HG03097 (cell line): ENCODE measurements around the gene TUBGCP3.
"Not testable (repeated sequence)": the region's sequence is repeated elsewhere in the genome, so short reads cannot be mapped to it uniquely, and the experiment has no call there.

Source experiments
- ATAC-seq: cut with Tn5 transposase; IDR thresholded peaks from one replicate; pipeline ENCODE4 v1.9.1; 2021; ENCODE audit not compliant: unreplicated experiment, low FRiP score

The TUBGCP3 gene

GRCh38 chr13:112532837-112533745 lies 54.9 kb downstream of the TUBGCP3 start:
- ATAC-seq, result no peak

DNA sequence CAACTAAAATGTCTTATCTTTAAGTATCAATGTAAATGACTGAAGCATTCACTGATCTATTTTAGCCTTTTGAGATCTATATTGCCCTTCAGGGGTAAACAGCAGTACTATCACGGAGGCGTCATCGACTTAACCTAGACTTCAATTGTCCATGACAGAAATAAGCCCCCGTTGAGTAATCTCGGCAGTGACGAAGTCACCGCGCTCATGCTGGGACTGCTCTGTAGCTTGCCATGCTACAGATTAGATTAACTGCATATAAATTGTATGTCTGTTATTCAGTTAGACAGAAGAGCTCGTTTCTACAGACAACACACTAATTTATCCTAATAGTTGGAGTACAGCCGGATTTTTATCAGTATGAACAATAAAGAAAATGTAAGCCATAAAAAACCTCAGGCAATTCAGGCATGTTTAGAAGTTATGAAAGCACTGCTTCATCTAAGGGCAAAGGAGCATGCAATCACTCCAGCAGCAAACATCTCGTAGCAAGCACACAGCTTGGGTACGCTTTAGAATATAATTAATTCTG lies 56.6 kb downstream of the TUBGCP3 start:
- no peak for ATAC-seq

DNA sequence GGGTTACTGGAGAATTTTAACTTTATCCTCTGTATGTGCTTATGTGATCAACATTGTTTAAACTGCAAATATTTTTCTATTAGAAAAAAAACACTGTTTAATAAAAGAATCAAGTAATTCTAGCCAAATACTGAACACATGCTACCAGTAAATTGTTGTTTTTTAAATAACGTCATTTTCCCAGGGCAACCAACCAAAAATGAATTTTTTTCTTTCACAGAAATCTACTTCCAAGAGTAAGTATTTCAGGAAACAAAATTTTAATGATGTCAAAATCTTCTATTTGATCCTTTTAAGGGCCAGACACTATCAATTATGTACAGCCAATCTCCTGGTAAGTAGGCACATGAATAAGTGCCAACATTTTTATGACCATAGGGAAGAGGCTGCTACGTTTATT lies 57.1 kb downstream of the TUBGCP3 start:
- ATAC-seq, result no peak

GRCh38 chr13:112529216-112529615 lies 58.7 kb downstream of the TUBGCP3 start:
- ATAC-seq, result no peak

- no peak for ATAC-seq
Measured at GRCh38 chr13:112526146-112526853, 61.7 kb downstream of the TUBGCP3 start.

- no peak for ATAC-seq
Measured at GRCh38 chr13:112525356-112525945, 62.5 kb downstream of the TUBGCP3 start.

DNA sequence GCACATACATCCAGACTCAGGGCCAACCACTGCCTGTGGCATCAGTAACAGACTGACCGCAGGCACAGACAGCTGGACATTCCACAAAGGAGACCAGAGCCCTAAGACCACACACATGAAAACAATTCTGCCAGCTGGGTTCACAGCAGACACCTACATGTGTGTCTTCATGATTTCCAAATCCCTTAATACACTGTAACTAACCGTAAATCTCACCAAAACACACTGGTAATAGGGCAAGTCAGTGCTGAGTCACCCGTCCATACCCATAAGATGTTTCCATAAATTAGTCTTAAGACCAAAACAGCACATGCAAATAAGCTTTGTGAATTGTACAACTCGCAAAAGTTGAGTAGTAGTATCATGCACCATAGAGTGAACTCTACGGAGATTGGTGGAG lies 65.4 kb downstream of the TUBGCP3 start:
- no peak for ATAC-seq

DNA sequence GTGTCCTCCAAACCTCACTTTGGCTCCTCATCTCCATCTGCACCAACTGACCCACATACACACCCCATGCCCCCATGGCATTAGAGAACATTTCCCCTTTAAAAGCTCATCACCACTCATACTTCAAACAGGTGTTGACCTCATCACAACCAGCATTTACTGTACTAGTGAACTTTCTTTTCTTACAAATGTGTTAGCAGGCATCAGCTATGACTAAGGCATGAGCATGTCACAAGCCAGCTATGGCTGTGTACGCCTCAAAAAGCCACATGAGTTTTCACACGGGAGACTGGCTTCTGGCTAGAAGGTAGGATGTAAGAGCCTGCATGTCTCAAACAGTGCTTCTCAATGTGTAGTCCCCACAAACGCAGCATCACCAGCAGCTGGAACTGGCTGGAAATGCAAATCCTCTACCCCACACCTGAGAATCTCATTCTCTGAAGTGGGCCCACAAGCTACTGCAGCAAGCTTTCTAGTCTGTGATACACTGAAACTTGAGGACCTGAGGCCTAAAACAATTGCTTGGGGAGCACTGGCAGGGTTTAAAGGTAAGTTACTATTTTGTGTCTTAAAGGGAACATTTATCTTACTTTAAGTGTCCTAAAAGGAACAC lies 66.8 kb downstream of the TUBGCP3 start:
- ATAC-seq, result no peak

GRCh38 chr13:112519517-112520060 lies 68.4 kb downstream of the TUBGCP3 start:
- ATAC-seq, result no peak

DNA sequence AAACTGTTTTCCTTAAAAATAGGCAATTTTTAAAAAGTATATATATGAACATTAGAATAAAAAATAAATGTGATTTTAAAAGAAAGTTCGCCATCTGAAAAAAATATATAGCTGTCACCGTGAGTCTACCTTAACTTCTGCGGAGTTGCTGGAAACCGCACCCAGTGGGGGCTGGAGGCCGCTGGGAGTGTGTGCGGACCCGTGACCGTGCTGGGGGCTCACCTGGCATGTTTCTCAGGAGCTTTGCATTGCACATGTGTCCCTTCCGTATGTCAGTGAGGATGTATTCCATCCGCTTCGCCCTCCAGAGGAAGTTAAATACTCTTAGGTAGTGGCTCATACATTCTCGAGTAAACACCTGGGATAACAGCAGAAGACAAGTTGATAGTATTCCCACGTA lies 71.7 kb downstream of the TUBGCP3 start:
- no peak for ATAC-seq

GRCh38 chr13:112513761-112514160 lies 74.2 kb downstream of the TUBGCP3 start:
- no peak for ATAC-seq

- no peak for ATAC-seq
Measured at GRCh38 chr13:112510987-112511685, 76.8 kb downstream of the TUBGCP3 start.

DNA sequence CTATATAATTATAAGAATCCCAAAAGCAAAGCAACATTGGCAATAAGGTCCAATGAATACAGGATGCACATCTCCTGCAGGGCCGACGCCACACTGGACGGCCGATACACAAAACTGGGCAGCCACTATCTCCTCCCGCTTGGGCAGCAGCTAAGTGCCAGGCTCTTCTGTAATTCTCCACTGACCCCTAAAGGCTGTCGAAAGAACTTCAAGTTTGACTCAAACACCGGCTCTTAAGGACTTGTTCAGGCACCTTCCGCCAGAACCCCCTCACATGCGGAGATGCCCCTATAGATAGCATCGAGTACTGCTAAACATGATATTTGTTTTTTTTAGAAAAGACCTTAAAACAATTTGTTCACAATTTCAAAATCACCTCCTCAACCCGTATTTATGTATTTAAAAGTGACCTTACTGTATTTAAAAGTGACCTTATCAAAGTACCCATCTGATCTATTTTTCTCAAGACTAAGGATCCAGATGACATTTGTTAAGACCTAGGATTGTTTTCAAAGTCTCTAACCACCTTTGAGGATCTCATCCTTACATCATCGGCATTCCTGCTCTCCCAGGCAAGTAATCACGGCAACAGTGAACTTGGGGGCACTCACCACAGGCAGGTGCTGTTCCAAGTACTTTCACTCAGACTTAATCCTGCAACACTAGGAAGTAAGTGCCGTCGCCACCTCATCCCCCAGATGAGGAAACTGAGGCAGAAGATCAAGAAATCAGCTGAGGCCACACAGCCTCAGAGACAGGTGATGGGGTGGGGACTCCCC lies 77.8 kb downstream of the TUBGCP3 start:
- ATAC-seq, result no peak

DNA sequence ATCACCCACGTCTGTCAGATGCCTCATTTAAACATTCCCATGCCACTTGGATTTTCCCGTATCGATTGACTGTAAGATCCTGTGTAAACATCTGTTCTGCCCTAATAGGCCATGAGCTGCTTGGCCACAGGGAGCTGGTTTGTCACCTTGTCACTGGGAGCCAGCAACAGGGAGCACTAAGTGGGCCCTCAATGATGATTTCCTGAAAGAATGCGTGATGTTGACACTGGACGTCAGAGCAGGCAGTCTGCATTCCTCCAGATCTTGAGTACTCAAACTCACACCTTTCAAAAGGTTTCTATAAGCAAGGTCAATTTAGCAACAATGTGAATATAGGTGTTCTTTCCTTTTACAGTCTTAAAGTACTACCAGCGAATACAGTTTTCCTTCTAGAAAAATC lies 78.8 kb downstream of the TUBGCP3 start:
- no peak for ATAC-seq

DNA sequence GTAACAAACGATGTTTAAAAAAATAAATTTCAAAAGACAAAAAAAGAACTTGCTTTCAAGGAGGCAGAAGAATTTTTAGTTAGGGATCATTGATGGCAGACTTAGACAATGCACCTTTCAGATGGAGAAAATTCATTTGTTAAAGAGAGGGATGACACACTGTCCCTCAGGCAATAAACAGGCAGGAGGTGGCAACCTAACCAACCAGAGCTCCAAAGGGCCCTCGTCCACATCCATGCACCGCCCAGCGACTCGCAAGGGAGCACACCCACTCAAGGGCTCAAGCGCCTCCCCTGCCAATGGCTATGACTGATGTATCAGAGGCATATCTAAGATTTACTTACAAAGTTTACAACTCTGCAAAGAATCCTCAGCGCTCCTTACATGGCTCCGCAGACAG lies 81.9 kb downstream of the TUBGCP3 start:
- no peak for ATAC-seq

DNA sequence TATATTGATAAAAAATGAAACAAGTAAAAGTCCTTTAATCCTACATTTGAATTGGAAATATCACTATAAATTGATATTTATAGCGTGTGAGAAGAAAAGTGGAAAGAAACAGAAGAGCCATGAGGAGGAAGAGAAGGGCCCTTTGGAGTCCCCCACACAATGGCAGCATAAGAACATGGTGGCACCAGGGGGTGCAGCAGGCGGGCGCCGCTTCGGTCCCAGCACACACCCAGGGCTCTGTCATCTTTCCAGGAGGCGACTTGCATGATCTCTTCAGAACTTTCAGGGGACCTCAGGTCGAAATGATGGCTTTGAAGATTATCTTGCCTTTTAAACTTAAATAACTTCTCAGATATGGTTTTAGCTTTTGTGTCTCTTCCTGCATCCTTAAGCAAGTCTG lies 91.8 kb downstream of the TUBGCP3 start:
- ATAC-seq, result no peak

DNA sequence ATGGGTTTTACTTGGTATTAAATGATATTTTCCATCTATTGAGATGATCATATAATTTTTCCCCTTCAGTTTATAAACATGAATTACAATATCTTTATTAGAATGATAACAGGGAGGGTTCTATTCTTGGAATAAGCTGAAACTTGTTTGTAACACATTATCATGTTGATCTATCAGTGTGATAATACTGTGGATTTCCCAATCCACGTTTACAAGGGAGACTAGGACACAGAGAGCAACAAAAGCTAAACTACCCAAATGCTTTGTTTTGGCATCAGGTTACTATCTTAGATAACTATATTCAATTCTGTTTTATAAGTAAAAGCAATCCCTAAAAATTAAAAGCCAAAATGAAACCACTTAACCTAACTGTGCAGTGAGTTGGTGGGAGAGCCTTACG lies 92.5 kb downstream of the TUBGCP3 start:
- ATAC-seq, result no peak

DNA sequence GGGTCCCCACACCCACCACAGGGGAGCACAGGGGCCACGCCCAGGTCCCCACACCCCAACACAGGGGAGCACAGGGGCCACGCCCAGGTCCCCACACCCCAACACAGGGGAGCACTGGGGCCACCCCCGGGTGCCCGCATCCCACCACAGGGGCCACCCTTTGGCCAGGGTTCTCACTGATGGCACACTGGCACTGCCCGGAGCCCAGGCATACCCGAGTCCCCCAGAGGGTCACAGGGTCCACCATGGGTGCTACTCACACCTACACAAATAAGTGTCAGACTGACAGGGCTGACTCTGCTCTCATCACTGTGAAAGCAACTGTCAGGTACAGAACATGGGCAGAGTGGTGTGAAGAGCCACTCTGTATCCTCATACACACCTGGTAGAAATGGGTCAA lies 98.8 kb downstream of the TUBGCP3 start:
- ATAC-seq, result no peak

GRCh38 chr13:112488343-112489050 lies 99.5 kb downstream of the TUBGCP3 start:
- ATAC-seq, result not testable (repeated sequence)
